Neural progenitor cell (in vitro differentiated cells): ENCODE results near the gene FAM43A.

Experiments used
- EZH2 ChIP-seq: fragments of 200-600 bp; sonication (generic); IDR thresholded peaks from 2 replicates; pipeline ENCODE4 v1.6.1; 2017; ENCODE audit warnings: antibody characterized with exemption, mild to moderate bottlenecking, moderate library complexity
- TF ChIP-seq, protein P1 (sequence below): fragments of 200-600 bp; sonication (generic); IDR thresholded peaks from 2 replicates; pipeline ENCODE4 v1.5.1; 2017; ENCODE audit warnings: antibody characterized with exemption, mild to moderate bottlenecking

- TF ChIP-seq, protein P1, sequence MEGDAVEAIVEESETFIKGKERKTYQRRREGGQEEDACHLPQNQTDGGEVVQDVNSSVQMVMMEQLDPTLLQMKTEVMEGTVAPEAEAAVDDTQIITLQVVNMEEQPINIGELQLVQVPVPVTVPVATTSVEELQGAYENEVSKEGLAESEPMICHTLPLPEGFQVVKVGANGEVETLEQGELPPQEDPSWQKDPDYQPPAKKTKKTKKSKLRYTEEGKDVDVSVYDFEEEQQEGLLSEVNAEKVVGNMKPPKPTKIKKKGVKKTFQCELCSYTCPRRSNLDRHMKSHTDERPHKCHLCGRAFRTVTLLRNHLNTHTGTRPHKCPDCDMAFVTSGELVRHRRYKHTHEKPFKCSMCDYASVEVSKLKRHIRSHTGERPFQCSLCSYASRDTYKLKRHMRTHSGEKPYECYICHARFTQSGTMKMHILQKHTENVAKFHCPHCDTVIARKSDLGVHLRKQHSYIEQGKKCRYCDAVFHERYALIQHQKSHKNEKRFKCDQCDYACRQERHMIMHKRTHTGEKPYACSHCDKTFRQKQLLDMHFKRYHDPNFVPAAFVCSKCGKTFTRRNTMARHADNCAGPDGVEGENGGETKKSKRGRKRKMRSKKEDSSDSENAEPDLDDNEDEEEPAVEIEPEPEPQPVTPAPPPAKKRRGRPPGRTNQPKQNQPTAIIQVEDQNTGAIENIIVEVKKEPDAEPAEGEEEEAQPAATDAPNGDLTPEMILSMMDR = no peak
- no peak for TF ChIP-seq EZH2
Observed at GRCh38 chr3:194647747-194648146, 37.9 kb upstream of the FAM43A start.
